Lower leg skin (tissue), 3 donors: ENCODE results near the gene RTN3.

ENCODE experiments used
- POLR2A ChIP-seq, 2 donors: fragments of 450-650 bp; IDR thresholded peaks; one replicate each; pipeline ENCODE4 v1.6.1; 2016 to 2017; ENCODE audit warnings: antibody characterized with exemption in 2 of 2, mild to moderate bottlenecking in 1 of 2, moderate library complexity in 1 of 2
- TF ChIP-seq, protein P1 (sequence below), 3 donors: fragments of 450-650 bp; IDR thresholded peaks; one replicate each; pipeline ENCODE4 v1.5.1; 2016; ENCODE audit warnings: antibody characterized with exemption in 3 of 3, mild to moderate bottlenecking in 3 of 3, moderate library complexity in 2 of 3

DNA sequence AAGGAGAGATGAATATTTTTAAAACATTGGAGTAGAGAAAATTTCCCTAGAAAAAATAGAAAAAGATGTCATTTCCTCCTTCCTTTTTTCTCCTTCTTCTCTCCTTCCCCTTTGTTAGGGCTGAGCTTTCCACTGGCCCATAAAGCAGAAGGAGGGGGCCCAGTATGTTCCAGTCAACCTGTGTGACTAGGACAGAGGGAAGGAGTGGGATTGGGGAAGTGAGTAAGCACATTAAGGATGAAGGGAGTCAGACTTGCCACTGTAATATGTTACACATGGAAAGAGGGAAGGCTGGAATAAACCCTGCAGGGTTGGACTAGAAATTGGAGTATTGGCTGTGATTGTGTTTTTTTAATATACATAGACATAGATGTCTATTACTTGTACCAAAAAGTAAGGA, 111.9 kb downstream of the RTN3 start:
- TF ChIP-seq, protein P1, sequence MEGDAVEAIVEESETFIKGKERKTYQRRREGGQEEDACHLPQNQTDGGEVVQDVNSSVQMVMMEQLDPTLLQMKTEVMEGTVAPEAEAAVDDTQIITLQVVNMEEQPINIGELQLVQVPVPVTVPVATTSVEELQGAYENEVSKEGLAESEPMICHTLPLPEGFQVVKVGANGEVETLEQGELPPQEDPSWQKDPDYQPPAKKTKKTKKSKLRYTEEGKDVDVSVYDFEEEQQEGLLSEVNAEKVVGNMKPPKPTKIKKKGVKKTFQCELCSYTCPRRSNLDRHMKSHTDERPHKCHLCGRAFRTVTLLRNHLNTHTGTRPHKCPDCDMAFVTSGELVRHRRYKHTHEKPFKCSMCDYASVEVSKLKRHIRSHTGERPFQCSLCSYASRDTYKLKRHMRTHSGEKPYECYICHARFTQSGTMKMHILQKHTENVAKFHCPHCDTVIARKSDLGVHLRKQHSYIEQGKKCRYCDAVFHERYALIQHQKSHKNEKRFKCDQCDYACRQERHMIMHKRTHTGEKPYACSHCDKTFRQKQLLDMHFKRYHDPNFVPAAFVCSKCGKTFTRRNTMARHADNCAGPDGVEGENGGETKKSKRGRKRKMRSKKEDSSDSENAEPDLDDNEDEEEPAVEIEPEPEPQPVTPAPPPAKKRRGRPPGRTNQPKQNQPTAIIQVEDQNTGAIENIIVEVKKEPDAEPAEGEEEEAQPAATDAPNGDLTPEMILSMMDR (IDR thresholded peaks at IDR 0.05), result no peak
- TF ChIP-seq POLR2A (IDR thresholded peaks at IDR 0.05), result no peak
